ENCODE data around the gene OR52A1.
A peak's percentile ranks its signal among the peaks of the same experiment; 100 is the strongest.

The OR52A1 gene

GRCh38 chr11:5131584-5132335 is 22.8 kb downstream of the OR52A1 start:
- no peak for DNase-seq

DNA sequence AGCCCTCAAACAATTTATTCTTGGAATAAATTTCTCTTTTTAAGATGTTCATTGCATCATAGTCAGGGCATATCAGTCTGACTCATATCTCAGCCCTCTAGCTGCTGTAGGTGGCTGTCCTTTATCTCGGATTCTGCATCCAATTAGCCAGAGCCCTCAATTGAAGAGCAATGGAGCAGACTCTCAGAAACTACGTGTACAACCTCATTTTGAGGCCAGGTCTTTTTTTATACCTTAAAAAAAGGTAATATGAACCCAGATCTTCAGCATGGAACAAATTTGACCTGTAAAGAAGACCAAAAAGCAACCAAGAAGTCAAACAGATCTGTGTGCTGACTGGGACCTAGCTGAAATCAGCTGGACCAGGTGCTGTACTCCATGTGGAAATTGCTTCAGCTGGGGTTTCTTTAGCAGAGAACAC is 25.1 kb downstream of the OR52A1 start:
- DNase-seq = no peak

DNA sequence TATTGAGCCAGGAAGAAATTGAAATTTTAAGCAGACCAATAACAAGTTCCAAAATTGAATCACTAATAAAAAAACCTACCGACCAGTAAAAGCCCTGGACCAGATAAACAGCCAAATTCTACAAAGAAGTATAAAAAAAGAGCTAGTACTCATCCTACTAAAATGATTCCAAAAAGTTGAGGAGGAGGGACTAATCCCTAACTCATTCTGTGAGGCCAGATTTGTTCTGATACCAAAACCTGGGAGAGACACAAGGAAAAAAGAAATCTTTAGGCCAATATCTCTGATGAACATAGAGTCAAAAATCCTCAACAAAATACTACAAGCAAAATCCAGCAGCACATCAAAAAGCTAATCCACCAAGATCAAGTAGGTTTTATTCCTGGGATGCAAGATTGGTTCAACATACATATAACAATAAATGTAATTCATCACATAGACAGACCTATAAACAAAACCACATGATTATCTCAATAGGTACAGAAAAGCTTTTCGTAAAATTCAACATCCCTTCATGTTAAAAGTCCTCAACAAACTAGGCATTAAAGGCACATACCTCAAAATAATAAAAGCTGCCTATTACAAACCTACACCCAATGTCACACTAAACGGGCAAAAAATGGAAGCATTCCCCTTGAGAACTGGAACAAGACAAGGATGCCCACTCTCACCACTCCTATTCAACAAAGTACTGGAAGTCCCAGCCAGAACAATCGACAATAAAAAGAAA is 29.5 kb downstream of the OR52A1 start:
- no peak for DNase-seq

- DNase-seq = peak; percentile 59 to 62
Measured at GRCh38 chr11:5123802-5124521, 30.6 kb downstream of the OR52A1 start.

GRCh38 chr11:5118893-5119292 is 35.7 kb downstream of the OR52A1 start:
- DNase-seq = no peak

DNA sequence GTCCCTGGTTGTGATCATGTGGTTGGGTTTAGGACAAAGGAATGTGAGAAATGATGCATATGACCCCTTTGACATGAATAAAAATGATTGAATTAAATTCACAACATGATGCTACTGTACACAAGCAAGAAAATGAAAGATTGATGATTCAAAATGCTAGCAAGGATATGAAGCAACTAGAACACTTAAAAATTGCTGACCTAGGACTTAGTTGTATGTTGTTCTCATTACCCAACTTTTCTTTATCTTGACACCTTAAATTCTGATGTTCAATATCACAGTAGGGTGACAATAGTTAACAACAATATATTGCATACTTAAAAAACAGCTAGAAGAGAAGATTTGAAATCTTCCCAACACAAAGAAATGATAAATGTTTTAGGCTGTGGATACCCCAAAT is 37.0 kb downstream of the OR52A1 start:
- DNase-seq = no peak

GRCh38 chr11:5115339-5115738 is 39.2 kb downstream of the OR52A1 start:
- DNase-seq = no peak

DNA sequence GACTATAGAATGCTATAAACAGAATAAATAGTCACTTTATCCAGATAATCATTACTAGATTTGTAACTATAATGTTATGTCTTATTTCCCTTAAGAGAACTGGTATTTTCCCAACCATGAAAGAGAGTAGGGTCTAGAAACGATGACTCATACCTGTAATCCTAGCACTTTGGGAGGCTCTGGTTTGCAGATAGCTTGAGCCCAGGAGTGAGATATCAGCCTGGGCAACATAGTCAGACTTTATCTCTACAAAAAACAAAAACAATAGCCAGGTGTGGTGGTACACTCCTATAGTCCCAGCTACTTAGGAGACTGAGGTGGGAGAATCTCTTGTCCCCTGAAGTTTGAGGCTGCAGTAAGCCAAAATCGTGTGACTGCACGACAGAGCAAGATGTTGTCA is 47.3 kb downstream of the OR52A1 start:
- DNase-seq = no peak

DNA sequence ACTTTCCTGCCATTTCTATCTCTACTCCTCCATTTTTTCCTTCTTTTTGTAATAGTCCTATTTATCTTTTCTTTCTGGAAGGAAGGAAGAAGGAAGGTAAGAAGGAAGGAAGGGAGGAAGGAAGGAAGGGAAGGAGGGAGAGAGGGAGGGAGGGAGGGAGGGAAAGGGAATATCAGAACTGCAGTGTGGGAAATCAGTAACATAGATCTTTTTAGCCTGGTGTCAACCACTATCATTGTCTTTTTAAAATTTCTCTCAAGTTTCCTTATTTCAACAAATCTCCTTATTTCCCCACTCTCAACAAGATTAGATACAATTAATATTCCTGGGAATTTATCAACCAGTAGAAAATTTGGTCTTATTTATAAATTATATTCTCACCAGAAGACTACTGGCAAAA is 51.5 kb downstream of the OR52A1 start:
- DNase-seq = no peak

- no peak for DNase-seq
Measured at GRCh38 chr11:5102246-5102645, 52.3 kb downstream of the OR52A1 start.

- no peak for DNase-seq
Measured at GRCh38 chr11:5096011-5096410, 58.5 kb downstream of the OR52A1 start.

Measured in activated T-cell treated with anti-CD3 and anti-CD28 coated beads, Interleukin-2, amount 50 U/mL, for 48 hours (primary cell).